ENCODE data around the gene DAZAP2. TPM values are rescaled to one million over a fixed set of nuclear protein-coding genes. Genes with fewer than 3 reads are reported as not detected.

Gene DAZAP2
- total RNA-seq, 4 donors from 2014 or later, result 63.3 to 229 (median 192) TPM

GRCh38 chr12:51242120-51242519 lies 3.5 kb downstream of the DAZAP2 start:
- Histone ChIP-seq H3K9me3 (no peaks in the 10 kb centered on the region), H3K27ac (no peak overlapping the region), H3K4me3 (no peak overlapping the region), H3K27me3 (no peaks in the 10 kb centered on the region), H3K36me3 (no peaks in the 10 kb centered on the region), H3K4me1 (peaks cover 8 to 14% of the 10 kb centered on the region in 2 donors)
- no peak for DNase-seq
- TF ChIP-seq POLR2A (IDR thresholded peaks at IDR 0.05) (no peak), CTCF (IDR thresholded peaks at IDR 0.05) (no peak)
- intact Hi-C loops (cut with DNase I; ENCODE audit: low total_unique reads), result no loop called here

GRCh38 chr12:51242876-51243275 lies 4.2 kb downstream of the DAZAP2 start:
- no peaks in the 10 kb centered on the region for H3K27me3 ChIP-seq
- H3K36me3 ChIP-seq, result no peaks in the 10 kb centered on the region
- intact Hi-C loops (cut with DNase I; ENCODE audit: low total_unique reads), result no loop called here
- no peak overlapping the region for H3K4me3 ChIP-seq
- DNase-seq, result no peak
- no peak overlapping the region for H3K27ac ChIP-seq
- H3K9me3 ChIP-seq, result no peaks in the 10 kb centered on the region
- H3K4me1 ChIP-seq, result peaks cover 8 to 13% of the 10 kb centered on the region in 2 donors
- TF ChIP-seq POLR2A (IDR thresholded peaks at IDR 0.05), result no peak

- TF ChIP-seq CTCF (IDR thresholded peaks at IDR 0.05) (no peak), POLR2A (IDR thresholded peaks at IDR 0.05) (no peak)
- H3K27me3 ChIP-seq, result no peaks in the 10 kb centered on the region
- no peak for DNase-seq
- no peak overlapping the region for H3K27ac ChIP-seq
- H3K9me3 ChIP-seq, result no peaks in the 10 kb centered on the region
- intact Hi-C loops (cut with DNase I; ENCODE audit: low total_unique reads), result no loop called here
- H3K4me3 ChIP-seq, result no peak overlapping the region
- H3K36me3 ChIP-seq, result no peaks in the 10 kb centered on the region
- H3K4me1 ChIP-seq, result peaks cover 8% of the 10 kb centered on the region in 2 donors
Measured at GRCh38 chr12:51244269-51244668, 5.6 kb downstream of the DAZAP2 start.

- no peak for DNase-seq
- Histone ChIP-seq H3K36me3 (no peaks in the 10 kb centered on the region), H3K4me3 (no peak overlapping the region)
Measured at GRCh38 chr12:51245476-51246253, 7.0 kb downstream of the DAZAP2 start.

GRCh38 chr12:51246254-51246853 lies 7.7 kb downstream of the DAZAP2 start:
- Histone ChIP-seq H3K4me1 (no peaks in the 10 kb centered on the region), H3K36me3 (no peaks in the 10 kb centered on the region), H3K4me3 (no peak overlapping the region), H3K9me3 (no peaks in the 10 kb centered on the region), H3K27ac (no peak overlapping the region), H3K27me3 (no peaks in the 10 kb centered on the region)
- intact Hi-C loops (cut with DNase I; ENCODE audit: low total_unique reads), result loop anchor here (5.0 kb wide), 1 partner anchor 34 kb away; no protein-coding TSS in a partner anchor
- TF ChIP-seq CTCF (IDR thresholded peaks at IDR 0.05), result no peak
- TF ChIP-seq POLR2A (IDR thresholded peaks at IDR 0.05), result no peak
- DNase-seq, result no peak

More at GRCh38 chr12:51245476-51246253, 7.0 kb downstream of the DAZAP2 start:
- Histone ChIP-seq H3K27me3 (no peaks in the 10 kb centered on the region), H3K27ac (no peak overlapping the region), H3K4me1 (peaks cover under 1 to 6% of the 10 kb centered on the region in 2 donors), H3K9me3 (no peaks in the 10 kb centered on the region)
- intact Hi-C loops (cut with DNase I; ENCODE audit: low total_unique reads), result loop anchor here (5.0 kb wide), 1 partner anchor 33 kb away; no protein-coding TSS in a partner anchor
- TF ChIP-seq CTCF (IDR thresholded peaks at IDR 0.05), result no peak
- no peak for TF ChIP-seq POLR2A (IDR thresholded peaks at IDR 0.05)

All from uterus (tissue), 4 donors.